ENCODE results near the gene RUNX3. TPM values are rescaled to one million over a fixed set of nuclear protein-coding genes. Genes with fewer than 3 reads are reported as not detected.

RUNX3 gene
- total RNA-seq, 1 experiment from 2014 or later: 1.1 TPM

DNA sequence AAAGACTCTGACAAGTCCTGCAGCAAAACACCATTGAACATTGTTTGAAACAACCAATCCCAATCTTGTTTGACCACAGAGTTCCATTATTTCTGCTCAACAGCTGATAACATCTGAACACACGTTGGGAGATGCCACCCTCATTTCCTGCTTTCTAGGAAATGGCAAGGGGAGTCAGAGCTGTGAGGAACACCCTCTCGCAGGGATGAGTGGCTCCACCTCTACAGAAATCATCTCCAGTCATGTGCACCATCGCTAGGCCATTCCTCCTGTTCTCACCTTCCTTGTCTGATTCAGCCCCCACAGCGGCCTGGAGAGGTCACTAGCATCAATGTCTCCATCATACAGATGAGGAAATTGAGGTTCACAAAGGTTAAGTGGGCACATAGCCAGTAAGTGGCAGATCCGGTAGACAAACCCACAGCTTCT is 22.4 kb upstream of the RUNX3 start:
- no peaks in the 10 kb centered on the region for H3K36me3 ChIP-seq (ENCODE audit: control insufficient read depth, insufficient read depth, low read length)
- ChIA-PET CTCF (interaction anchor here (0.6 kb wide), 1 partner anchor 762 kb away, joined by 3 read pairs; no protein-coding TSS in a partner anchor), POLR2A (no interaction called here)
- H3K27me3 ChIP-seq (replicated peaks; ENCODE audit: control insufficient read depth, insufficient read depth, low read length): no peaks in the 10 kb centered on the region
- H3K9me3 ChIP-seq: no peaks in the 10 kb centered on the region
- no peak for DNase-seq
- Mint-ChIP-seq H3K4me3 (ENCODE audit: unreplicated experiment) (no peak overlapping the region), H3K27me3 (ENCODE audit: insufficient read depth, unreplicated experiment) (no peaks in the 10 kb centered on the region), H3K36me3 (ENCODE audit: insufficient read depth, unreplicated experiment) (no peaks in the 10 kb centered on the region), H3K27ac (ENCODE audit: unreplicated experiment) (no peak overlapping the region), H3K4me1 (ENCODE audit: low read depth, unreplicated experiment) (no peaks in the 10 kb centered on the region), H3K9me3 (ENCODE audit: unreplicated experiment) (no peaks in the 10 kb centered on the region)
- no peaks in the 10 kb centered on the region for H3K4me1 ChIP-seq
- intact Hi-C loops (cut with micrococcal nuclease; ENCODE audit: unreplicated experiment): no loop called here
- BruUV-seq (replicated peaks): no TSS peak
- no peak overlapping the region for H3K4me3 ChIP-seq (ENCODE audit: low read depth, low read length)
- TF ChIP-seq, protein P1, sequence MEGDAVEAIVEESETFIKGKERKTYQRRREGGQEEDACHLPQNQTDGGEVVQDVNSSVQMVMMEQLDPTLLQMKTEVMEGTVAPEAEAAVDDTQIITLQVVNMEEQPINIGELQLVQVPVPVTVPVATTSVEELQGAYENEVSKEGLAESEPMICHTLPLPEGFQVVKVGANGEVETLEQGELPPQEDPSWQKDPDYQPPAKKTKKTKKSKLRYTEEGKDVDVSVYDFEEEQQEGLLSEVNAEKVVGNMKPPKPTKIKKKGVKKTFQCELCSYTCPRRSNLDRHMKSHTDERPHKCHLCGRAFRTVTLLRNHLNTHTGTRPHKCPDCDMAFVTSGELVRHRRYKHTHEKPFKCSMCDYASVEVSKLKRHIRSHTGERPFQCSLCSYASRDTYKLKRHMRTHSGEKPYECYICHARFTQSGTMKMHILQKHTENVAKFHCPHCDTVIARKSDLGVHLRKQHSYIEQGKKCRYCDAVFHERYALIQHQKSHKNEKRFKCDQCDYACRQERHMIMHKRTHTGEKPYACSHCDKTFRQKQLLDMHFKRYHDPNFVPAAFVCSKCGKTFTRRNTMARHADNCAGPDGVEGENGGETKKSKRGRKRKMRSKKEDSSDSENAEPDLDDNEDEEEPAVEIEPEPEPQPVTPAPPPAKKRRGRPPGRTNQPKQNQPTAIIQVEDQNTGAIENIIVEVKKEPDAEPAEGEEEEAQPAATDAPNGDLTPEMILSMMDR (IDR thresholded peaks at IDR 0.05; ENCODE audit: insufficient read depth in 1 of 2, low read depth in 1 of 2, low read length in 1 of 2, severe bottlenecking in 1 of 2, unreplicated experiment in 1 of 2): no peak

- Mint-ChIP-seq H3K4me3 (ENCODE audit: unreplicated experiment) (no peak overlapping the region), H3K9me3 (ENCODE audit: unreplicated experiment) (no peaks in the 10 kb centered on the region), H3K27ac (ENCODE audit: unreplicated experiment) (no peak overlapping the region), H3K4me1 (ENCODE audit: low read depth, unreplicated experiment) (no peaks in the 10 kb centered on the region), H3K36me3 (ENCODE audit: insufficient read depth, unreplicated experiment) (no peaks in the 10 kb centered on the region), H3K27me3 (ENCODE audit: insufficient read depth, unreplicated experiment) (no peaks in the 10 kb centered on the region)
- DNase-seq: no peak
- Histone ChIP-seq H3K4me3 (ENCODE audit: low read depth, low read length) (no peak overlapping the region), H3K36me3 (ENCODE audit: control insufficient read depth, insufficient read depth, low read length) (no peaks in the 10 kb centered on the region), H3K9me3 (no peaks in the 10 kb centered on the region), H3K4me1 (no peaks in the 10 kb centered on the region), H3K27me3 (replicated peaks; ENCODE audit: control insufficient read depth, insufficient read depth, low read length) (no peaks in the 10 kb centered on the region)
- ChIA-PET POLR2A (no interaction called here), CTCF (interaction anchor here (0.6 kb wide), 1 partner anchor 762 kb away, joined by 3 read pairs; no protein-coding TSS in a partner anchor)
- BruUV-seq (replicated peaks): no TSS peak
- TF ChIP-seq, protein P1 (IDR thresholded peaks at IDR 0.05; ENCODE audit: insufficient read depth in 1 of 2, low read depth in 1 of 2, low read length in 1 of 2, severe bottlenecking in 1 of 2, unreplicated experiment in 1 of 2): no peak
- intact Hi-C loops (cut with micrococcal nuclease; ENCODE audit: unreplicated experiment): no loop called here
Observed at GRCh38 chr1:24951810-24952412, 21.8 kb upstream of the RUNX3 start.

GRCh38 chr1:24951337-24951736 is 21.3 kb upstream of the RUNX3 start:
- Histone ChIP-seq H3K4me3 (ENCODE audit: low read depth, low read length) (no peak overlapping the region), H3K27me3 (replicated peaks; ENCODE audit: control insufficient read depth, insufficient read depth, low read length) (no peaks in the 10 kb centered on the region), H3K9me3 (no peaks in the 10 kb centered on the region), H3K4me1 (no peaks in the 10 kb centered on the region), H3K36me3 (ENCODE audit: control insufficient read depth, insufficient read depth, low read length) (no peaks in the 10 kb centered on the region)
- ChIA-PET CTCF (no interaction called here), POLR2A (no interaction called here)
- BruUV-seq (replicated peaks): no TSS peak
- TF ChIP-seq, protein P1 (IDR thresholded peaks at IDR 0.05; ENCODE audit: insufficient read depth in 1 of 2, low read depth in 1 of 2, low read length in 1 of 2, severe bottlenecking in 1 of 2, unreplicated experiment in 1 of 2): no peak
- DNase-seq: no peak
- no peaks in the 10 kb centered on the region for H3K27me3 Mint-ChIP-seq (ENCODE audit: insufficient read depth, unreplicated experiment)
- H3K27ac Mint-ChIP-seq (ENCODE audit: unreplicated experiment): no peak overlapping the region
- H3K36me3 Mint-ChIP-seq (ENCODE audit: insufficient read depth, unreplicated experiment): no peaks in the 10 kb centered on the region
- no peaks in the 10 kb centered on the region for H3K9me3 Mint-ChIP-seq (ENCODE audit: unreplicated experiment)
- no peak overlapping the region for H3K4me3 Mint-ChIP-seq (ENCODE audit: unreplicated experiment)
- intact Hi-C loops (cut with micrococcal nuclease; ENCODE audit: unreplicated experiment): no loop called here
- H3K4me1 Mint-ChIP-seq (ENCODE audit: low read depth, unreplicated experiment): no peaks in the 10 kb centered on the region

Data from Caco-2 (cell line).